Measurements from ENCODE around the gene C16orf95. TPM values are rescaled to one million over a fixed set of nuclear protein-coding genes. Genes with fewer than 3 reads are reported as not detected.

C16orf95 gene
- total and polyA plus RNA-seq, 4 donors = 2.0 to 6.2 (median 4.6) TPM

- TF ChIP-seq, protein P1, sequence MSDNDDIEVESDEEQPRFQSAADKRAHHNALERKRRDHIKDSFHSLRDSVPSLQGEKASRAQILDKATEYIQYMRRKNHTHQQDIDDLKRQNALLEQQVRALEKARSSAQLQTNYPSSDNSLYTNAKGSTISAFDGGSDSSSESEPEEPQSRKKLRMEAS (IDR thresholded peaks at IDR 0.05) = no peak
- TF ChIP-seq CTCF (IDR thresholded peaks at IDR 0.05; ENCODE audit: low read depth, low read length, missing input control) = no peak
- TF ChIP-seq HNF4A (conservative IDR thresholded peaks at IDR 0.05) = peak; percentile 26 to 42
- TF ChIP-seq NR2F2 (IDR thresholded peaks at IDR 0.05) = peak; percentile 52
- no peak for TF ChIP-seq EGR1 (IDR thresholded peaks at IDR 0.05; ENCODE audit: low read depth in 2 of 2)
- no peak for TF ChIP-seq FOXA2 (IDR thresholded peaks at IDR 0.05)
- TF ChIP-seq TAF1 (conservative IDR thresholded peaks at IDR 0.05) = no peak
- TF ChIP-seq YY1 (IDR thresholded peaks at IDR 0.05) = no peak
These were observed 805 bp upstream of the C16orf95 start (continued) for GRCh38 chr16:87317750-87318644.

GRCh38 chr16:87316450-87316922, 706 bp downstream of the C16orf95 start:
- peak overlapping the region; percentile 86 to 89 for H3K27ac ChIP-seq (ENCODE audit: low read depth in 1 of 2, low read length in 2 of 2)
- DNase-seq (ENCODE audit: low spot score) = no peak
- peak overlapping the region in 1 of 3 donors; percentile 92 for H3K4me3 ChIP-seq (ENCODE audit: low read depth in 1 of 3, low read length in 3 of 3)
- H3K27me3 ChIP-seq (ENCODE audit: control insufficient read depth in 4 of 4, insufficient read depth in 4 of 4, low read length in 3 of 4) = no peaks in the 10 kb centered on the region
- H3K4me1 ChIP-seq (ENCODE audit: control insufficient read depth in 4 of 4, insufficient read depth in 4 of 4, low read length in 3 of 4) = peaks cover 2 to 17% (median 11%) of the 10 kb centered on the region in 4 donors
- 97% methylated on average over 4 of the region's 4 CpGs for WGBS
- no peaks in the 10 kb centered on the region for H3K36me3 ChIP-seq (ENCODE audit: control insufficient read depth in 4 of 4, insufficient read depth in 3 of 4, low read depth in 1 of 4, low read length in 3 of 4)
- no peak for TF ChIP-seq NR2F2 (IDR thresholded peaks at IDR 0.05)
- TF ChIP-seq CTCF (IDR thresholded peaks at IDR 0.05; ENCODE audit: low read depth, low read length, missing input control) = no peak
- no peak for TF ChIP-seq RXRA (IDR thresholded peaks at IDR 0.05)
- TF ChIP-seq EGR1 (IDR thresholded peaks at IDR 0.05; ENCODE audit: low read depth in 2 of 2) = no peak
- TF ChIP-seq HNF4G (IDR thresholded peaks at IDR 0.05) = no peak
- no peak for TF ChIP-seq JUND (IDR thresholded peaks at IDR 0.05)
- no peak for TF ChIP-seq GABPA (IDR thresholded peaks at IDR 0.05 in 1 of 2, conservative IDR thresholded peaks at IDR 0.05 in 1 of 2)
- no peak for TF ChIP-seq HNF4A (conservative IDR thresholded peaks at IDR 0.05)
- TF ChIP-seq, protein P1 (IDR thresholded peaks at IDR 0.05) = no peak
- H3K9me3 ChIP-seq (ENCODE audit: control insufficient read depth in 4 of 4, low read length in 3 of 4) = no peaks in the 10 kb centered on the region
- no peak overlapping the region for H3K9ac ChIP-seq (ENCODE audit: low read depth in 1 of 2, low read length in 2 of 2)

DNA sequence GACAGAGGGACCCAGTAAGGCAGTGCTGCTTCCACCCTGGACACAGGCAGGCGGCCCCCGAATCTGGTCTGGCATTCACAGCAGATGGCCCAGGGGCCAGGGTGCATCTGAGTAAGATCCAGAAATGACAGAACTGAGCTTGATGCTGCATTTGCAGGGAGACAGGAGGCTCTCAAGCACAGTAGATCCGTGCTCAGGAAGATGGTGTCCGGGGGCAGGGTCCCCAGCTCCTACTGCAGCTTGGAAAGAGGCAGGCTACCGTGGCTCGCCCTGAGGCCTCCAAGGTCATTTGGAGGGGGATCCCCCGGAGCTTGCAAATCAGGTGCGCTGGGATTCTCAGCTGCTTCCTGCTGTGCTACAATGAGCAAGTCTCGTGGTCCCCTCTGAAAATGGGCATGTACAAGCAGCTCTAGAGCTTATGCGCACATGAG, 2.2 kb downstream of the C16orf95 start:
- peaks cover 2 to 17% (median 11%) of the 10 kb centered on the region in 4 donors for H3K4me1 ChIP-seq (ENCODE audit: control insufficient read depth in 4 of 4, insufficient read depth in 4 of 4, low read length in 3 of 4)
- WGBS = 95% methylated on average over 10 of the region's 10 CpGs
- no peak for TF ChIP-seq NR2F2 (IDR thresholded peaks at IDR 0.05)
- TF ChIP-seq JUND (IDR thresholded peaks at IDR 0.05) = no peak
- TF ChIP-seq SP1 (IDR thresholded peaks at IDR 0.05) = no peak
- no peaks in the 10 kb centered on the region for H3K36me3 ChIP-seq (ENCODE audit: control insufficient read depth in 4 of 4, insufficient read depth in 3 of 4, low read depth in 1 of 4, low read length in 3 of 4)
- H3K27me3 ChIP-seq (ENCODE audit: control insufficient read depth in 4 of 4, insufficient read depth in 4 of 4, low read length in 3 of 4) = no peaks in the 10 kb centered on the region
- DNase-seq (ENCODE audit: low spot score) = no peak
- H3K9ac ChIP-seq (ENCODE audit: low read depth in 1 of 2, low read length in 2 of 2) = no peak overlapping the region
- H3K27ac ChIP-seq (ENCODE audit: low read depth in 1 of 2, low read length in 2 of 2) = no peak overlapping the region
- H3K9me3 ChIP-seq (ENCODE audit: control insufficient read depth in 4 of 4, low read length in 3 of 4) = no peaks in the 10 kb centered on the region
- no peak overlapping the region for H3K4me3 ChIP-seq (ENCODE audit: low read depth in 1 of 3, low read length in 3 of 3)

Measured in liver (tissue), 9 donors.